SK-N-SH treated with all-trans-retinoic acid at 6 μM for 48 hours (cell line): ENCODE measurements around the gene D2HGDH.

Experiments used
- ATAC-seq: fragments of 200-7000 bp; cut with Tn5 transposase; 3 replicates; pipeline ENCODE4 v1.9.1; 2020; ENCODE audit warnings: mild to moderate bottlenecking, moderate library complexity
- ARNTL ChIP-seq: fragments of 450-650 bp; formaldehyde crosslinking; IDR thresholded peaks from 2 replicates; pipeline ENCODE4 v1.5.0; 2020; ENCODE audit warnings: low read depth, mild to moderate bottlenecking, moderate library complexity, borderline replicate concordance
- BACH2 ChIP-seq: fragments of 250-450 bp; sonication (Bioruptor Pico); IDR thresholded peaks from 2 replicates; pipeline ENCODE4 v1.9.0; 2021; ENCODE audit warnings: mild to moderate bottlenecking, borderline replicate concordance
- CSDC2 ChIP-seq: fragments of 250-450 bp; sonication (Bioruptor Pico); IDR thresholded peaks from 2 replicates; pipeline ENCODE4 v1.5.0; 2020; ENCODE audit warnings: mild to moderate bottlenecking, moderate library complexity
- ESRRG ChIP-seq: fragments of 250-450 bp; sonication (Bioruptor Pico); IDR thresholded peaks from 2 replicates; pipeline ENCODE4 v1.6.1; 2021; ENCODE audit warnings: mild to moderate bottlenecking
- GLIS3 ChIP-seq: fragments of 250-450 bp; sonication (Bioruptor Pico); IDR thresholded peaks from 2 replicates; pipeline ENCODE4 v1.5.0; 2020; ENCODE audit warnings: mild to moderate bottlenecking, moderate library complexity
- ISL1 ChIP-seq: fragments of 250-450 bp; sonication (Bioruptor Pico); IDR thresholded peaks from 2 replicates; pipeline ENCODE4 v2.1.2; 2022; ENCODE audit warnings: mild to moderate bottlenecking, moderate library complexity
- OSR1 ChIP-seq: fragments of 250-450 bp; sonication (Bioruptor Pico); IDR thresholded peaks from 2 replicates; pipeline ENCODE4 v1.8.0; 2022; ENCODE audit warnings: moderate library complexity, mild to moderate bottlenecking, inconsistent platforms
- PPARA ChIP-seq: fragments of 250-450 bp; sonication (Bioruptor Pico); IDR thresholded peaks from 2 replicates; pipeline ENCODE4 v1.5.0; 2020; ENCODE audit warnings: mild to moderate bottlenecking, borderline replicate concordance
- RARB ChIP-seq: fragments of 250-450 bp; sonication (Bioruptor Pico); IDR thresholded peaks from 2 replicates; pipeline ENCODE4 v1.8.0; 2021; ENCODE audit warnings: mild to moderate bottlenecking, moderate library complexity
- SNAI2 ChIP-seq: fragments of 250-450 bp; sonication (Bioruptor Pico); IDR thresholded peaks from 2 replicates; pipeline ENCODE4 v1.5.0; 2020; ENCODE audit warnings: mild to moderate bottlenecking, moderate library complexity
- TCF4 ChIP-seq: fragments of 250-450 bp; sonication (Bioruptor Pico); IDR thresholded peaks from 2 replicates; pipeline ENCODE4 v1.8.0; 2021; ENCODE audit warnings: mild to moderate bottlenecking, moderate library complexity, borderline replicate concordance
- TOX ChIP-seq: fragments of 250-450 bp; sonication (Bioruptor Pico); IDR thresholded peaks from 2 replicates; pipeline ENCODE4 v1.8.0; 2021; ENCODE audit warnings: mild to moderate bottlenecking, moderate library complexity, borderline replicate concordance
- ZC3H10 ChIP-seq: fragments of 250-450 bp; sonication (Bioruptor Pico); IDR thresholded peaks from 2 replicates; pipeline ENCODE4 v1.5.1; 2021; ENCODE audit warnings: mild to moderate bottlenecking, moderate library complexity
- ZFP3 ChIP-seq: fragments of 250-450 bp; sonication (Bioruptor Pico); IDR thresholded peaks from 2 replicates; pipeline ENCODE4 v1.5.0; 2020; ENCODE audit warnings: mild to moderate bottlenecking, moderate library complexity
- ZNF565 ChIP-seq: fragments of 450-650 bp; formaldehyde crosslinking; conservative IDR thresholded peaks from 2 replicates; pipeline ENCODE4 v1.5.0; 2020; ENCODE audit warnings: low read depth, mild to moderate bottlenecking, moderate library complexity
- ZNF70 ChIP-seq: fragments of 450-650 bp; formaldehyde crosslinking; IDR thresholded peaks from 2 replicates; pipeline ENCODE4 v1.5.0; 2020; ENCODE audit warnings: mild to moderate bottlenecking, moderate library complexity
- ZNF8 ChIP-seq: fragments of 450-650 bp; formaldehyde crosslinking; IDR thresholded peaks from 2 replicates; pipeline ENCODE4 v1.5.0; 2020; ENCODE audit warnings: mild to moderate bottlenecking, moderate library complexity
- TF ChIP-seq, protein P1 (sequence below): fragments of 250-450 bp; sonication (Bioruptor Pico); IDR thresholded peaks from 2 replicates; pipeline ENCODE4 v1.5.0; 2020; ENCODE audit warnings: mild to moderate bottlenecking, moderate library complexity
- TF ChIP-seq, protein P2 (sequence below): fragments of 250-450 bp; sonication (Bioruptor Pico); IDR thresholded peaks from 2 replicates; pipeline ENCODE4 v1.8.0; 2021; ENCODE audit warnings: low read depth, mild to moderate bottlenecking, moderate library complexity, borderline replicate concordance
- TF ChIP-seq, protein P3 (sequence below): fragments of 250-450 bp; sonication (Bioruptor Pico); IDR thresholded peaks from 2 replicates; pipeline ENCODE4 v1.5.1; 2020; ENCODE audit warnings: low read depth, mild to moderate bottlenecking, moderate library complexity
- TF ChIP-seq, protein P4 (sequence below): fragments of 250-450 bp; sonication (Bioruptor Pico); IDR thresholded peaks from 2 replicates; pipeline ENCODE4 v1.8.0; 2020; ENCODE audit warnings: mild to moderate bottlenecking, moderate library complexity, borderline replicate concordance

Gene D2HGDH

GRCh38 chr2:241720099-241720498, 14.3 kb upstream of the D2HGDH start:
- no peak for ATAC-seq
- TF ChIP-seq ISL1 (CRISPR knock-in tag) (no peak), CSDC2 (CRISPR knock-in tag) (no peak), ZC3H10 (no peak), ZNF565 (CRISPR knock-in tag) (no peak), ZFP3 (no peak), RARB (no peak), TCF4 (CRISPR knock-in tag) (no peak), TOX (no peak), ZNF70 (CRISPR knock-in tag) (no peak)
- TF ChIP-seq, protein P1, sequence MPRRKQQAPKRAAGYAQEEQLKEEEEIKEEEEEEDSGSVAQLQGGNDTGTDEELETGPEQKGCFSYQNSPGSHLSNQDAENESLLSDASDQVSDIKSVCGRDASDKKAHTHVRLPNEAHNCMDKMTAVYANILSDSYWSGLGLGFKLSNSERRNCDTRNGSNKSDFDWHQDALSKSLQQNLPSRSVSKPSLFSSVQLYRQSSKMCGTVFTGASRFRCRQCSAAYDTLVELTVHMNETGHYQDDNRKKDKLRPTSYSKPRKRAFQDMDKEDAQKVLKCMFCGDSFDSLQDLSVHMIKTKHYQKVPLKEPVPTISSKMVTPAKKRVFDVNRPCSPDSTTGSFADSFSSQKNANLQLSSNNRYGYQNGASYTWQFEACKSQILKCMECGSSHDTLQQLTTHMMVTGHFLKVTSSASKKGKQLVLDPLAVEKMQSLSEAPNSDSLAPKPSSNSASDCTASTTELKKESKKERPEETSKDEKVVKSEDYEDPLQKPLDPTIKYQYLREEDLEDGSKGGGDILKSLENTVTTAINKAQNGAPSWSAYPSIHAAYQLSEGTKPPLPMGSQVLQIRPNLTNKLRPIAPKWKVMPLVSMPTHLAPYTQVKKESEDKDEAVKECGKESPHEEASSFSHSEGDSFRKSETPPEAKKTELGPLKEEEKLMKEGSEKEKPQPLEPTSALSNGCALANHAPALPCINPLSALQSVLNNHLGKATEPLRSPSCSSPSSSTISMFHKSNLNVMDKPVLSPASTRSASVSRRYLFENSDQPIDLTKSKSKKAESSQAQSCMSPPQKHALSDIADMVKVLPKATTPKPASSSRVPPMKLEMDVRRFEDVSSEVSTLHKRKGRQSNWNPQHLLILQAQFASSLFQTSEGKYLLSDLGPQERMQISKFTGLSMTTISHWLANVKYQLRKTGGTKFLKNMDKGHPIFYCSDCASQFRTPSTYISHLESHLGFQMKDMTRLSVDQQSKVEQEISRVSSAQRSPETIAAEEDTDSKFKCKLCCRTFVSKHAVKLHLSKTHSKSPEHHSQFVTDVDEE (CRISPR knock-in tag), result no peak

DNA sequence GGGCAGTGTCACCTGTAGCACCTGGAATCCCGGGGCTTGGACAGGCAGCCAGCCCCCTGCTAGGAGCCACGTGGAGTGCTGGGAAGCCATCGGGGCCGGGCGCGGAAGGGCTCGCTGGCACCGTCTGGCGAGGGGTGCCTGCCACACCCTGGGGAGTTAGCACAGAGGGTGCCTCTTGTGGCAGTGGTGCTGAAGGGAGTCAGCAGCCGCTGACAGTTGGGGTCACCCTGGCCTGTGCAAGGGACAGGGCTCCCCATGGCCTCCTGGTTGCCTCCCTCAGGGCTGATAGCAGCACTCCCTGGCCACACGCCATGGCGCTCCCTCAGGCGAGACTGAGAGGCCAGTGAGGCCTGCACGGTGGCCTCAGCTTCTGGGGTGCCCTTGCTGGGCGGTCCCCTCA, 13.9 kb upstream of the D2HGDH start:
- TF ChIP-seq, protein P1 (CRISPR knock-in tag), result no peak
- TF ChIP-seq BACH2 (CRISPR knock-in tag), result no peak
- TF ChIP-seq ARNTL, result no peak
- no peak for TF ChIP-seq GLIS3 (CRISPR knock-in tag)
- TF ChIP-seq ESRRG (CRISPR knock-in tag), result no peak
- TF ChIP-seq ZNF8 (CRISPR knock-in tag), result no peak
- ATAC-seq, result no peak

GRCh38 chr2:241721852-241722251, 12.6 kb upstream of the D2HGDH start:
- no peak for ATAC-seq
- TF ChIP-seq ZNF70 (CRISPR knock-in tag) (no peak), TOX (no peak), ZNF8 (CRISPR knock-in tag) (no peak), CSDC2 (CRISPR knock-in tag) (no peak), ZNF565 (CRISPR knock-in tag) (no peak), BACH2 (CRISPR knock-in tag) (no peak), PPARA (CRISPR knock-in tag) (no peak), GLIS3 (CRISPR knock-in tag) (no peak), ZC3H10 (no peak), ISL1 (CRISPR knock-in tag) (no peak), RARB (no peak), SNAI2 (CRISPR knock-in tag) (no peak), ZFP3 (no peak), TCF4 (CRISPR knock-in tag) (no peak), ARNTL (no peak), OSR1 (CRISPR knock-in tag) (no peak)
- TF ChIP-seq, protein P2, sequence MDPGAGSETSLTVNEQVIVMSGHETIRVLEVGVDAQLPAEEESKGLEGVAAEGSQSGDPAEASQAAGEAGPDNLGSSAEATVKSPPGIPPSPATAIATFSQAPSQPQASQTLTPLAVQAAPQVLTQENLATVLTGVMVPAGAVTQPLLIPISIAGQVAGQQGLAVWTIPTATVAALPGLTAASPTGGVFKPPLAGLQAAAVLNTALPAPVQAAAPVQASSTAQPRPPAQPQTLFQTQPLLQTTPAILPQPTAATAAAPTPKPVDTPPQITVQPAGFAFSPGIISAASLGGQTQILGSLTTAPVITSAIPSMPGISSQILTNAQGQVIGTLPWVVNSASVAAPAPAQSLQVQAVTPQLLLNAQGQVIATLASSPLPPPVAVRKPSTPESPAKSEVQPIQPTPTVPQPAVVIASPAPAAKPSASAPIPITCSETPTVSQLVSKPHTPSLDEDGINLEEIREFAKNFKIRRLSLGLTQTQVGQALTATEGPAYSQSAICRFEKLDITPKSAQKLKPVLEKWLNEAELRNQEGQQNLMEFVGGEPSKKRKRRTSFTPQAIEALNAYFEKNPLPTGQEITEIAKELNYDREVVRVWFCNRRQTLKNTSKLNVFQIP (CRISPR knock-in tag), result no peak
- TF ChIP-seq, protein P3, sequence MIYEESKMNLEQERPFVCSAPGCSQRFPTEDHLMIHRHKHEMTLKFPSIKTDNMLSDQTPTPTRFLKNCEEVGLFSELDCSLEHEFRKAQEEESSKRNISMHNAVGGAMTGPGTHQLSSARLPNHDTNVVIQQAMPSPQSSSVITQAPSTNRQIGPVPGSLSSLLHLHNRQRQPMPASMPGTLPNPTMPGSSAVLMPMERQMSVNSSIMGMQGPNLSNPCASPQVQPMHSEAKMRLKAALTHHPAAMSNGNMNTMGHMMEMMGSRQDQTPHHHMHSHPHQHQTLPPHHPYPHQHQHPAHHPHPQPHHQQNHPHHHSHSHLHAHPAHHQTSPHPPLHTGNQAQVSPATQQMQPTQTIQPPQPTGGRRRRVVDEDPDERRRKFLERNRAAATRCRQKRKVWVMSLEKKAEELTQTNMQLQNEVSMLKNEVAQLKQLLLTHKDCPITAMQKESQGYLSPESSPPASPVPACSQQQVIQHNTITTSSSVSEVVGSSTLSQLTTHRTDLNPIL (CRISPR knock-in tag), result no peak
- TF ChIP-seq, protein P4, sequence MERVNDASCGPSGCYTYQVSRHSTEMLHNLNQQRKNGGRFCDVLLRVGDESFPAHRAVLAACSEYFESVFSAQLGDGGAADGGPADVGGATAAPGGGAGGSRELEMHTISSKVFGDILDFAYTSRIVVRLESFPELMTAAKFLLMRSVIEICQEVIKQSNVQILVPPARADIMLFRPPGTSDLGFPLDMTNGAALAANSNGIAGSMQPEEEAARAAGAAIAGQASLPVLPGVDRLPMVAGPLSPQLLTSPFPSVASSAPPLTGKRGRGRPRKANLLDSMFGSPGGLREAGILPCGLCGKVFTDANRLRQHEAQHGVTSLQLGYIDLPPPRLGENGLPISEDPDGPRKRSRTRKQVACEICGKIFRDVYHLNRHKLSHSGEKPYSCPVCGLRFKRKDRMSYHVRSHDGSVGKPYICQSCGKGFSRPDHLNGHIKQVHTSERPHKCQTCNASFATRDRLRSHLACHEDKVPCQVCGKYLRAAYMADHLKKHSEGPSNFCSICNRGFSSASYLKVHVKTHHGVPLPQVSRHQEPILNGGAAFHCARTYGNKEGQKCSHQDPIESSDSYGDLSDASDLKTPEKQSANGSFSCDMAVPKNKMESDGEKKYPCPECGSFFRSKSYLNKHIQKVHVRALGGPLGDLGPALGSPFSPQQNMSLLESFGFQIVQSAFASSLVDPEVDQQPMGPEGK (CRISPR knock-in tag), result no peak
